Coronary artery (tissue), 2 donors: Measurements from ENCODE around the gene MAP3K20.
"Not testable (repeated sequence)": the region's sequence is repeated elsewhere in the genome, so short reads cannot be mapped to it uniquely, and the experiment has no call there.

ENCODE experiments used
- DNase-seq: peaks from one replicate; pipeline ENCODE4 v3.0.0-alpha.2; 2017; ENCODE audit warnings: low spot score
- H3K27ac ChIP-seq, 2 donors: fragments of 200-600 bp; sonication (generic); one replicate each; pipeline ENCODE4 v1.5.1; 2016 to 2019
- H3K4me3 ChIP-seq: fragments of 200-600 bp; sonication (generic); 2 replicates; pipeline ENCODE4 v1.5.1; 2016; ENCODE audit warnings: mild to moderate bottlenecking, moderate library complexity
- TF ChIP-seq, protein P1 (sequence below): fragments of 200-600 bp; sonication (generic); IDR thresholded peaks from one replicate; pipeline ENCODE4 v1.5.1; 2019; ENCODE audit warnings: antibody characterized with exemption

The MAP3K20 gene

DNA sequence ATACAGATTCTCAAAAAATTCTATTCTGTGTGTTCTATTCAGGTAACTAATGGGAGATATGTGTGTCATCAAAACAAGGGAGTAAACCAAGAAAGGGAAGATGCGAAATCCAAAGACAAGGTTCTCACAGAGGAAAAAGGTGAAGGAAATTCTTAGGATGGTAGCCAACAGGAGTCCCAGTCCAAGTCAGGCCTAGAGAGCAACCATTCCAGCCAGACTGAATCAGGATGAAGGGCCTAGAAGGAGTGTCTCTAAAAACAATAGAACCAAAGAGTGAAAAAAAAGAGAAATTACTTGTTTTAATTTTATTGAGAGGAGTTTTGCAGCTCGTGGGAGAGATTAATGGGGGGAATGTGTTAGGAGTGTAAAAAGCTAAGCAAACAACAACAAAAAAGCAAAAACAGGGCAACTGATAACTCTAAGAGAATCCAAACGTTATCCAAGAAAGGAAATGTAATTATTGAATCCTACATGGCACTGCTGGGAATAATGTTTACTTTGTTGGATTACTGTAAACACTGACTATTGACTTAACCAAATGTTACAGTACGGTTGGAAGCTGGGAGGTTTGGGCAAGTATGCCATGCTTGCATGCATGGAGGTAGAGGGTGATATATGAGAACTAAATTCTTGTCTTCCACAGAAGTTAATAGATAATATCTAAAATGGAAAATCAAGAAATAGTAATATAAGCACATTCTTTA lies 12.3 kb downstream of the MAP3K20 start:
- DNase-seq = no peak
- TF ChIP-seq, protein P1, sequence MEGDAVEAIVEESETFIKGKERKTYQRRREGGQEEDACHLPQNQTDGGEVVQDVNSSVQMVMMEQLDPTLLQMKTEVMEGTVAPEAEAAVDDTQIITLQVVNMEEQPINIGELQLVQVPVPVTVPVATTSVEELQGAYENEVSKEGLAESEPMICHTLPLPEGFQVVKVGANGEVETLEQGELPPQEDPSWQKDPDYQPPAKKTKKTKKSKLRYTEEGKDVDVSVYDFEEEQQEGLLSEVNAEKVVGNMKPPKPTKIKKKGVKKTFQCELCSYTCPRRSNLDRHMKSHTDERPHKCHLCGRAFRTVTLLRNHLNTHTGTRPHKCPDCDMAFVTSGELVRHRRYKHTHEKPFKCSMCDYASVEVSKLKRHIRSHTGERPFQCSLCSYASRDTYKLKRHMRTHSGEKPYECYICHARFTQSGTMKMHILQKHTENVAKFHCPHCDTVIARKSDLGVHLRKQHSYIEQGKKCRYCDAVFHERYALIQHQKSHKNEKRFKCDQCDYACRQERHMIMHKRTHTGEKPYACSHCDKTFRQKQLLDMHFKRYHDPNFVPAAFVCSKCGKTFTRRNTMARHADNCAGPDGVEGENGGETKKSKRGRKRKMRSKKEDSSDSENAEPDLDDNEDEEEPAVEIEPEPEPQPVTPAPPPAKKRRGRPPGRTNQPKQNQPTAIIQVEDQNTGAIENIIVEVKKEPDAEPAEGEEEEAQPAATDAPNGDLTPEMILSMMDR = no peak
- Histone ChIP-seq H3K27ac (peak overlapping the region; percentile 38 to 71), H3K4me3 (no peak overlapping the region)

DNA sequence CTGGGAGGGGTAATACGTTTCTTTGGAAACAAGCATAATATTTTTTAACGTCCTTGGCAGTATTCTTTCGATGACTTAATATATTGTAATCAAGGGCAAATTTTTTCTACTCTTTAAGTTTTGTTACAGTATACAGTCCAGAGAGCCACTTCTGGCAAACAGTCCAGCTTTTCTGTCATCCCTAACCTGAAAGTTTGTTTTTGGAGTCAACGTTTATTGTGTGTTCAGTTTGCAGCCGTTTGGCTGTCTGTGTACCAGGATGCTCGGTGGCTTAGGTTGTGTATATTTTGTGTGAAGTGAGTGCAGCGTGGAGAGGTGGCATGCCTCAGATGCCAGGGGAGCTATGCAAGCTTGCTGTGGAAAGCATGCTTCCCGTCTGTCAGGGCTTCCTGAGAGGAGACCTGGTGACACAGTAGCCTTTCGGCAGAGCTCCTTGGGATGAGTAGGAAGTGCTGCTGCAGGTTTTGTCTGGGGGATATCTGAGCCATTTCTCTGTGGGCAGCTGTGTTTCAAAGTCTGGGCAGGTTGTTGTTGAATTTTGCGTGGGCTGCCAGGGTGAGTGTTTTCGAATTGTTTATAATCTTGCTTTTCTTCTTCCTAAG lies 14.7 kb downstream of the MAP3K20 start:
- peak overlapping the region; percentile 80 to 84 for H3K27ac ChIP-seq

DNA sequence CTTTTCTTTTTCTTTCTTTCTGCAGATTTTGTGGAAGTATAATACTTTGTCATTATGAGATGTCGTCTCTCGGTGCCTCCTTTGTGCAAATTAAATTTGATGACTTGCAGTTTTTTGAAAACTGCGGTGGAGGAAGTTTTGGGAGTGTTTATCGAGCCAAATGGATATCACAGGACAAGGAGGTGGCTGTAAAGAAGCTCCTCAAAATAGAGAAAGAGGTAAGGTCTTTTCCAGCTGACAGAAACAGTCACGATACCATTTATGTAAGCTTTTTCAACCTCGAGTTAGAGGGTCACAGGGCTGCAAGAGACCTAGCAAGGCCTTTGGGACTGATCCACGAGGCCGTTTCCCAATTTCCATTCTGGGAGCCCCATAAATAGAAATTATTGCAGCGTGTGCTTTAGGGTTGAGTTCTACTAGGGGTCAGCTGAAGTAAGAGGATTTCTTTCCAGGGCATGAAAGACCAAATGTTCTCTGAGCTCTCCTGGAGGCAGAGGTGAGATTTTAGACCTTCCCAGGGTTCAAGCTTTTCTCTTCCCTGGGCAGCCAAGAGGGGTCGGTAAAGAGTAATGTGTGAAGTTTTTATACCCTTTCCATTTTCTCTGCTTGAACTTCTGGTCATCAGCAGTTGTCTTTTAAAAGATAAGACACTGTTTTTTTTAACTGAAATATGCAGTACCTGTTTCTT lies 15.5 kb downstream of the MAP3K20 start:
- Histone ChIP-seq H3K4me3 (peak overlapping the region; percentile 48), H3K27ac (peak overlapping the region; percentile 80 to 84)
- DNase-seq = no peak
- TF ChIP-seq, protein P1 = no peak

More for the DNA sequence above, 14.7 kb downstream of the MAP3K20 start:
- TF ChIP-seq, protein P1 = no peak
- no peak for DNase-seq
- H3K4me3 ChIP-seq = peak overlapping the region; percentile 48

DNA sequence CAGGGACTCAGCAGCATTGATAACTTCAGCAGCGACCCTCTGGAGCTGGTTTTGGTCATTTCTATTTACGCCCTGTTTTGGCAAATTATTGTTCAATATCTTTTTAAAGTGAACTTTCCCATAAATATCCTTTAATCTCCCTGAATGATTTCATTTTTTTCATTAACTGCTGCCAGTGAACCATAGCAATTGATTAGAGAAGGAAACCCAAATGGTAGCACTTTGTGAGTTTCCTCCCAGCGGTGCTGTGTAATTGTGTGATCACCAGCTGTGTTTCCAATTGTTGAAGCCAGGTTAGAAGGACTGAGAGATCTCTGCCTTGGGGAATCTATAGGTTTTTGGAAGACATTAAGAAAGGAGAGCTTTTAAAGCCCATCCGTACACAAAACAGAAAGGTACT lies 16.3 kb downstream of the MAP3K20 start:
- peak overlapping the region; percentile 80 to 84 for H3K27ac ChIP-seq
- no peak for DNase-seq
- TF ChIP-seq, protein P1 = no peak
- H3K4me3 ChIP-seq = no peak overlapping the region

DNA sequence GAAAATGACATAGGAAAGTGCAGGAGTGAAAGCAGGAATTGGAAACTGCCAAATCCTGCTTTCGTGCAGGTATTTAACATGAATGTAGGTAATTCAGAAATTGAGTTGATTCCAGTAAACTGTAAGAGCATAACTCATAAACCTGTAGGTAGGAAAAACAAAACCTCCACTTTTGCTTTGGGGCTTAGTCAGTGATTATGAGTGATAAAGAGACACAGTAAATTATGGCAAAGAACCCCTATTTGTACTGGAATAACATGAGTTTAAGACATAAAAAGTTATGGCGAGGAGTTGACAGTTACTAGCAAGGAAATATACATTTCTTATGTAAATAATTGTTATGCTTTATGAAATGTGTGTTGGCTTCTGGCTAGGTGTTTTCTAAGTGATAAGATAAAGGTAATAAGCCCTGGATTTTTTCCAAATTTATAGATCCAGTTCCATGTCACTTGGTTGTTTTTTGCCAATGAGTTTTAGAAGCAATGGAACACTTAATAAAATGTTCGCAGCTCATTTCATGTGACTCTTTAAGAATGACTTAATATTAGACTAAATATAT lies 17.3 kb downstream of the MAP3K20 start:
- Histone ChIP-seq H3K27ac (peak overlapping the region in 1 of 2 donors; percentile 80), H3K4me3 (no peak overlapping the region)
- no peak for DNase-seq
- TF ChIP-seq, protein P1 = no peak

DNA sequence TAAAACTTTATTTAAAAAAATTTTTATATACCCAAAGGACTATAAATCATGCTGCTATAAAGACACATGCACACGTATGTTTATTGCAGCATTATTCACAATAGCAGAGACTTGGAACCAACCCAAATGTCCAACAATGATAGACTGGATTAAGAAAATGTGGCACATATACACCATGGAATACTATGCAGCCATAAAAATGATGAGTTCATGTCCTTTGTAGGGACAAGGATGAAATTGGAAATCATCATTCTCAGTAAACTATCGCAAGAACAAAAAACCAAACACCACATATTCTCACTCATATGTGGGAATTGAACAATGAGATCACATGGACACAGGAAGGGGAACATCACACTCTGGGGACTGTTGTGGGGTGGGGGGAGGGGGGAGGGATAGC lies 18.0 kb downstream of the MAP3K20 start:
- not testable (repeated sequence) for H3K27ac ChIP-seq, H3K4me3 ChIP-seq

DNA sequence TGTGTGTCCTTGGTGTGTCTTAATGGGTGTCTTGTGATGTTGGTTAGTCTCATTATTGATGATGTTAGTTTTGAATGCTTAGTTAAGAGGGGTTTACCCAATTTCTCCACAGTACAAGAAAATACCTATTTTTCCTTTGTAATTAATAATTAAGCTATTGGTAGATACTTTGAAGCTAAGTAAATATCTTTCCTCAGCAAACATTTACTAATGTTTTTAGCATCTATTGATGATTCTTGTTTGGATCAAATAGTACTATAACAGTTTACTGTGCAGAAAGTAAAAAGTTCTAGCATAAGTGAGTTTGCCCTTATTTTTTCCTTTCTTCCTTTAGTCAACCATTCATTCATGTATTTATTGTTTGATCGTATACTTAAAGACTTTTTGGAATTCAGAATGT lies 19.1 kb downstream of the MAP3K20 start:
- TF ChIP-seq, protein P1 = no peak
- no peak for DNase-seq
- H3K4me3 ChIP-seq = no peak overlapping the region
- peak overlapping the region in 1 of 2 donors; percentile 18 for H3K27ac ChIP-seq

More for the DNA sequence above, 18.0 kb downstream of the MAP3K20 start:
- not testable (repeated sequence) for DNase-seq
